LNCaP clone FGC (cell line): ENCODE data around the gene RAB11FIP4.

ENCODE experiments used
- DNase-seq: peaks from one replicate; pipeline ENCODE4 v3.0.0-alpha.2; 2011; ENCODE audit warnings: low read depth
- H3K4me3 ChIP-seq: 2 replicates; pipeline ENCODE4 v1.5.1; 2011; ENCODE audit warnings: mild to moderate bottlenecking, low read depth, low read length, control low read depth
- TF ChIP-seq, protein P1 (sequence below): IDR thresholded peaks from 2 replicates; pipeline ENCODE4 v1.5.1; 2012; ENCODE audit warnings: mild to moderate bottlenecking; ENCODE audit not compliant: control insufficient read depth, insufficient read depth; ENCODE audit errors: extremely low read depth

Gene RAB11FIP4

DNA sequence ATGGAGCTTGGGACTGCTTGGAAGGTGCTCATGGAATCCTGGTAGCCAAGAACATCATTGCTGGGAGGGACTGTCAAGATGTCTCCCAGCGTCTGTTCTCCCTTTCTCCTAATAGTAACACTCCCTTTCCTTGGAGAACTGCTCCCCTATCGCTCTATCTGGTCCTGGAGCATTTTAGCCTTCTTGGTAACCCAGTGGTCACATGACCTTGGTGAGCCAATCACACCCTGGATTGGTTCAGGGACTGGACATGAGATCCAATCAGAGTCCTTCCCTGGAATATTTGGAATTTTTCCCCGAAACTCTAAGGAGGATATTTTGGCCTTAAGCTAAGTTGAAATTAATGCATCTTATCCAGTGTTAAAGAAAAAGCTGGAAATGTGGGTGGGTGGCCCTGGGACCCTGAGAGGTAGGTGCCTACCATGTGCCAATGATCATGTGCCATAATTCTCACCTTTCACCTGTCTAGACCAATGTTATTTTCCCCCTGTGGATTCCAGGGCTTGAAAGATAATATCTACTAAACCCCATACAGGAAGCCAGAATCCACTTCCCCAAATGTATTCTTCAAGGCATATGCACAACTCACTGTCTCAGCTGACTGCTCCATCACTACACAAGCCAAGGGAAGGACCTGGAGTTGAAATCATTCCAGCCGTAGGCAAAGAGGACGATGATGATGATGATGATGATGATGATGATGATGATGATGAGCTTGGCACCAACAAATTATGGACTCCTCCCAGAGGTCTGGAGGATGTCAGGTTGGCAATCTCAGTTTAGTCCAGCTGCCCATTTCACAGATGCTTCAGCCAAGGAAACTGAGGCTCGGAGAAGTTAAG lies 193.2 kb downstream of the RAB11FIP4 start:
- TF ChIP-seq, protein P1, sequence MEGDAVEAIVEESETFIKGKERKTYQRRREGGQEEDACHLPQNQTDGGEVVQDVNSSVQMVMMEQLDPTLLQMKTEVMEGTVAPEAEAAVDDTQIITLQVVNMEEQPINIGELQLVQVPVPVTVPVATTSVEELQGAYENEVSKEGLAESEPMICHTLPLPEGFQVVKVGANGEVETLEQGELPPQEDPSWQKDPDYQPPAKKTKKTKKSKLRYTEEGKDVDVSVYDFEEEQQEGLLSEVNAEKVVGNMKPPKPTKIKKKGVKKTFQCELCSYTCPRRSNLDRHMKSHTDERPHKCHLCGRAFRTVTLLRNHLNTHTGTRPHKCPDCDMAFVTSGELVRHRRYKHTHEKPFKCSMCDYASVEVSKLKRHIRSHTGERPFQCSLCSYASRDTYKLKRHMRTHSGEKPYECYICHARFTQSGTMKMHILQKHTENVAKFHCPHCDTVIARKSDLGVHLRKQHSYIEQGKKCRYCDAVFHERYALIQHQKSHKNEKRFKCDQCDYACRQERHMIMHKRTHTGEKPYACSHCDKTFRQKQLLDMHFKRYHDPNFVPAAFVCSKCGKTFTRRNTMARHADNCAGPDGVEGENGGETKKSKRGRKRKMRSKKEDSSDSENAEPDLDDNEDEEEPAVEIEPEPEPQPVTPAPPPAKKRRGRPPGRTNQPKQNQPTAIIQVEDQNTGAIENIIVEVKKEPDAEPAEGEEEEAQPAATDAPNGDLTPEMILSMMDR, result no peak
- H3K4me3 ChIP-seq, result no peak overlapping the region
- DNase-seq, result no peak

DNA sequence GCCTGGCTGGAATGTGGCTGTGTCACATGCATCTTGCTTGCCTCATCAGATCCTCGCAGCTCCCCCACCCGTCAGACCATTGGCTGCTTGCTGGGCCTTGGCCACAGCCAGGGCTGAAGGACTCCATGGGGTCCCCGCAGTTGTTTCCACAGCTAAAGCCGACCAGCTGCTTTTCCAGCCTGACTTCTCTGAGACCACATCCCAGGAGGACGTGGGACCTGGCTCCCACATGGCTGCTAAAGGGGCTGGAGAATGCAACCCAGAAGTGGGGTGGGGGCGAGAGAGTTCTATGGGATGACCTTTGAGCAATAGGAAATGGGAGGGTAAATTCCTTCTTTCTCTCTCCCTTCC lies 193.8 kb downstream of the RAB11FIP4 start:
- no peak overlapping the region for H3K4me3 ChIP-seq
- DNase-seq, result no peak
- TF ChIP-seq, protein P1, result no peak

DNA sequence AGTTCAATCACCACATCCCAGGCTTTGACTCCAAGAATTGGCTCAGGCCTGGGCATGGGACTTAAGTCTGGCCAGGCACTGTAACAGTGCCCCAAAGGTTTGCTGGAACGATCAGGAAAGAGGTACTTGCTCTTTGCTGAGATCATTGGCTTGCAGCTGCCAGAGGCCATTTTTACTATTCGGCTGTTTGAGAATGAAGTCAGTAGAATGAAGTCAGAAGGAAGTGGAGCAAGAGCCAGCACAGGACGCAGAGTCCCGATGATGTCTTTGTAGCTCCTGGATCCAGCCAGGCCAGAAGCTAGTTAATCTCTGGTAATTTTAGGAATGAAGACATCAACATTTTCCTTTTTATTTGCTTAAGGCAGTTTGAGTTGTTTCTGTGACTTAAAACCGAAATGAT lies 195.5 kb downstream of the RAB11FIP4 start:
- H3K4me3 ChIP-seq, result no peak overlapping the region
- TF ChIP-seq, protein P1, result no peak
- DNase-seq, result no peak

DNA sequence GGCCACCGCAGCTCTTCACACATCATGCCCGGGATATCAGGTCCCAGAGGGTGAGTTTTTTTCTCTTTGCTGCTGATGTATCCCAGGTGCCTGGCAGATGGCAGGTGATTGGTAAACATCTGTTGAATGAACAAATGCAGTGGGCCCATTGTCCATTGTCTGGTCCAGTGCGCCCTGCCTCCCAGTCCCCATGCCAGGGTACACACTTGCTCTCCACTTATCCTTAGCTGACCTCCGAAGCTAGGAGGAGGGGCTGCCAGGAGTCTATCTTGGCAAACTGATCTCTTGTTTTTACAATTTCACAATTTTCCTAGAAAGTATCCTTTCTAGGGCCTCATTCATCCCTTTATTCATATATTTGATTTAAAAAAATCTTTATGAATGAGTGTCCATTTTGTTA lies 196.0 kb downstream of the RAB11FIP4 start:
- TF ChIP-seq, protein P1, result no peak
- H3K4me3 ChIP-seq, result no peak overlapping the region
- no peak for DNase-seq
